GM21360 (cell line): ENCODE results near the gene LRP3.

Experiments used
- ATAC-seq: cut with Tn5 transposase; IDR thresholded peaks from one replicate; pipeline ENCODE4 v1.9.1; 2021; ENCODE audit warnings: mild to moderate bottlenecking, moderate library complexity; ENCODE audit not compliant: unreplicated experiment

The LRP3 gene

GRCh38 chr19:33235269-33235995, 41.3 kb downstream of the LRP3 start:
- ATAC-seq = peak; percentile 78

DNA sequence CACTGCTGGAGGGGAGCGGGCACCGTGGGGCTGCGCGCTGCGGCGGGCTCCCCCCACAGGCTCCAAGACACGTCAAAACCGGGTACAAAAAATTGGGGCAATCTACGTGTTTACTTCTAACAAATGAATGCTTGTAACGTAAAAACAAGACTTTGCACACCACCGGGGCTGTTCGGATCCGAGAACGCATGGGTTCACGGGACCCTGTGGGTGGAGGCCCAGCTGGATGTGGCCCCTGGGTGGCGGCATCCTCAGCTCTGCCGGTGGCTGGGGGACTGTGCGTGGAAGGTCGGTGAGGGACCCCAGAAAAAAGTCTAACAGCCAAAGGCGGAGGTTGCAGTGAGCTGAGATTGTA, 41.8 kb downstream of the LRP3 start:
- ATAC-seq = no peak

DNA sequence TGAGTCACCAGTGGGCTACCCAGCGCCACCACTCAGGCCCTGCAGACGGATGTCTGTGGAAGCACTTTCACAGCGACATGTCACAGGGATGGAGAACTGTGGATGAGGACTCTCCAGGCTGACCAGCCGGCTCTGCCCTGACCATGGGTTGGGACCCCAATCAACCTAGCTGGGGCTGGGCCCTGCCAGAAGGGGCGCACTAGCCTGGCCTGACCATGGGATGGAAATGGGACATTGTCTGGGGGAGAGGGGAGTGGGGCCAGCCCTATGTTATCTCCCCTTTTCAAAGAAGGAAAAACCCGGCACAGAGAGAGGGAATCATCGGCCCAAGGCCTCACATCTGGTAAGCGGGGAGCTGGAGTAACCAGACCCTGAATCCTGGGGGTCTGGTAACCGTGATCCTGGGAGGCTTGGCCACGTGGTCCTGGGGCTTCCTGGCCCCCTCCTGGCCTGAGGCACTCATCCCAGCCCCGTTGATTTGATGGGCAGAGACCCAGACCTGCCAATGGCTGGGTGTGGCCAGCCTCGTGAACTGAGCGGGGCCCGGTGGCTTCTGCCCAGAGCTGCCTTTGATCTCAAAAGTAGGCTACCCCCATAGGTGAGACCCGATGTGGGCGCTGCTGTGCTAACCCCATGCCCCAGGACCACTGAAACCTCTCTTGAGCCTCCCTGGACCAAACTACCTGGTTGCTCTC, 42.7 kb downstream of the LRP3 start:
- no peak for ATAC-seq

DNA sequence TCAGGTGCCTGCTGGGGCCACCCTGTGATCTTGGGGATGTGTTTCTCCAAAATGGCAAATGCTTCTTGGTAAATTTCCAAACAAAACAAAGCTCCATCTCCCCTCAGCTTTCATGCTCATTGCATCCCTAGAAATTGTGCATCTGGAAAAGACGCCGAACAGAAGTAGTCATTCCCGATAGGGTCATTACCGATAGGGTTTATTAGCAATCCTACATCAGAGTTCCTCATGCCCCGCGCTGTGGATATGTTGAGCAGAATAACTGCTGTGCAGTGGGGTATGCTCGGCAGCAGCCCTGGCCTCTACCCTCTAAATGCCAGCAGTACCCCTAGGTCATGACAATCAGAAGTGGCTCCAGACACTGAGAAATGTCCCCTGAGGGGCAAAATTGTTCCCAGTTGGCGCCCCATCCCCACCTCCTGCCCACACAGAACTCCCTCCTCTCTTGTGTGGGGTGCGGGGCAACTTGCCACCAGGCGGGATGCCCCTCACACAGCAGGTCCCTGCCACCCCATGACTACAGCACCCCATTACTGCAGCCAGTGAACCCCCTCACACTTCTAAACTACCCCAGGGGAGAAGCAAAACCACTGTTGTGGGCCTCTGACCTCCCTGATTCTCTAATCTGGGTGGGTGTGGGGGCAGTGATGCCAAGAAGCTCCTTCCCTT, 44.5 kb downstream of the LRP3 start:
- no peak for ATAC-seq

DNA sequence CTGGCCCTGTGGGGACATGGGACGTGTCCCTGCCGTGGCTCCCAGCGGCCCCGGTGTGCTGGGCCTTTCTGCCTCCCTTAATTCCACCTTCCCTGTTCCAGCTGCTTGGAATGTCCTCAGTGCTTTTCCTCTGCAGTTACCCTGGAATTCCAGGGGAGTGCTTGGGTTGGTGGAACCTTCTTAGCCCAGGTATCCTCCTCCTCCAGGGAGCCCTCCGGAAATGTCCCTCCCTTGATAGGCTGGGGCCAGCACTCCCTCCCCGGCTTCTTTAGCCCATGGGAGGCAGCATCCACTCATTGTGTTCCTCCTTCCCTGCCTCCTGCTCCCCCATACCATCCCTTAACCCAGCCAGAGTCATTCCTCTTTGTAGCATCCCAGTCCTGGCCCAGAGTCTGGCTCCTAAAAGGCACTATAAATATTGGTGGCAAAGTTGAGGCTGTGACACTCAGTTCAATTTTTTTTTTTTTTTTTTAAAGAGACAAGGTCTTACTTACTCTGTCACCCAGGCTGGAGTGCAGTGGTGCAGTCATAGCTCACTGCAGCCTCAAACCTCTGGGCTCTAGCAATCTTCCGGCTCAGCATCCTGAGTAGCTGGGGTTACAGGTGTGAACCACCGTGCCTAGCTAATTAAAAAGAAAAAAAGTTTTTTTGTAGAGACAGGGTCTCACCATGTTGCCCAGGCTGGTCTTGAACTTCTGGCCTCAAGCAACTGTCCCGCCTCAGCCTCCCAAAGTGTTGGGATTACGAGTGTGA, 45.3 kb downstream of the LRP3 start:
- ATAC-seq = no peak

- ATAC-seq = no peak
These were observed 46.1 kb downstream of the LRP3 start for GRCh38 chr19:33240181-33240771.

- ATAC-seq = no peak
These were observed 47.0 kb downstream of the LRP3 start for GRCh38 chr19:33241091-33241529.

GRCh38 chr19:33241530-33242101, 47.5 kb downstream of the LRP3 start:
- ATAC-seq = no peak

DNA sequence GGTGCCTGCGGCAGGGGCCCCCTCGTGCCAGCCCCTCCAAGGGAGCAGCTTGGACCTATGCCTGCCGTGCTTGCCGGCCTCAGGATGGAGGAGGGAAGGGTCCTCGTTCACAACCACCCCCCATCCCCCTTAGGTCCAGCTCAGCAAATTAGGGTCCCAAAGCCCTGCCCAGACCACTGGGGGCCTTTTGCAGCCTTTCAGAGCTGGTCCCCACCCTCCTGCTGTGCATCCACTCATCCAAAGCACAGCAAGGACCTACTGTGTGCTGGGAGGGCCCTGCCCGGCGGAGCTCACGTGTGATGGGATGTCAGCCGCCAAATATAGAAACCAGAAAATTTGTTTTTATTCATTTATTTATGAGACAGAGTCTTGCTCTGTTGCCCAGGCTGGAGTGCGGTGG, 48.0 kb downstream of the LRP3 start:
- no peak for ATAC-seq

DNA sequence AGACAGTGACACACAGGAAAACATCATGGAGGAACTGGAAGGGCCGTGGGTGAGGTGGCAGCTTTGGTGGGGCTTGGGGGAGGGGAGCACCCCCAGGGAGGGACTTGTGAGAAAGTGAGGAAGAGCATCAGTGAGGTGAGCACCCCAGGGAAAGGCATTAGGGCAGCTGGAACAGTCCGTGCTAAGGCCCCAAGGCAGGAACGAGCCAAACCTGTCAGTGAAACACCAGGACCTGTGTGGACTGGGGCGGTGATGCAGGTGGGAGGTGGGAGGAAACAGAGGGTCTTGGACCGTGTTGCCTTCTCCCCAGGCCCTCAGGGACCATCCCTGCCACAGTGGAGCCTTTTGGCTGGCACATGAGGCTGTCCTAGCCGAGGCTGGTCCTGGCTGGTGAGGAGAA, 48.8 kb downstream of the LRP3 start:
- no peak for ATAC-seq

GRCh38 chr19:33245948-33246708, 52.0 kb downstream of the LRP3 start:
- ATAC-seq = no peak

GRCh38 chr19:33246709-33247440, 52.7 kb downstream of the LRP3 start:
- ATAC-seq = no peak

DNA sequence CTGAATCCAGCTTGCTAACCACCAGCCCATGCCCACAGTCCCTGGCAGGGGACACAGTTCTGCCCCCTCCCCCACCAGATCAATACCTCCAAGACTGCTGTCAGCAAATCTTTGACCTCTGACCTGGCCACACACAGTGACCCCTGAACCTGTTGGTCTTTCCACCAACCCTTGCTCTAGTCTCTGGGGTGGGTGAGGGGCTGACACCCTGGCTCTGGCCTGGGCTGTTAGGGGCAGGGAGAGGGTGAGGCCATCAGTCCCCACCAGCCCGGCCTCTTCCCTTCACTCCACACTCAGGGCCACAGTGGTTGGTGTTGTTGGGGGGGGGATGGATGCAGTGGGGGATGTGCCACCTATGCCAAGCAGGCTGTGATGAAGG, 53.3 kb downstream of the LRP3 start:
- no peak for ATAC-seq

GRCh38 chr19:33248104-33248503, 54.0 kb downstream of the LRP3 start:
- no peak for ATAC-seq

DNA sequence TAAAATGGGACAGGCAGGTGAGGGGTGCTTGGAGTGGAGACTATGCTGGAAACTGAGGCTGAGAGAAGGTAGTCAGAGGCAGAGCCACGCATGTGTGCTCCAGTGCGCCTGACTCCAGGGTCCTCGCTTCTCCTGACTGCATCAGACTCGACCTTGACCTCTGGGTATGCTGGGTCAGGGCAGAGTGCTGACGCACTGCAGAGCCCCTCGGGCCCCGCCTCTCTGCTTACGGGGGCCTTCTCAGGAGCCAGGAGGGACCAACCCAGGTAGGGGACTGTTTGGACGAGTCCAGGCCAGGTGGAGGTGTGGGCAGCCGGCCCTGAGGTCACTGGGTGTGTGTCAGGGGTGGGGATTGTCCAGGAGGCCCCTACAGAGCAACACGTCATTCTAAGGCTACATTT, 54.4 kb downstream of the LRP3 start:
- ATAC-seq = no peak

- ATAC-seq = no peak
These were observed 55.0 kb downstream of the LRP3 start for GRCh38 chr19:33248954-33249613.

GRCh38 chr19:33249740-33250366, 55.7 kb downstream of the LRP3 start:
- no peak for ATAC-seq

DNA sequence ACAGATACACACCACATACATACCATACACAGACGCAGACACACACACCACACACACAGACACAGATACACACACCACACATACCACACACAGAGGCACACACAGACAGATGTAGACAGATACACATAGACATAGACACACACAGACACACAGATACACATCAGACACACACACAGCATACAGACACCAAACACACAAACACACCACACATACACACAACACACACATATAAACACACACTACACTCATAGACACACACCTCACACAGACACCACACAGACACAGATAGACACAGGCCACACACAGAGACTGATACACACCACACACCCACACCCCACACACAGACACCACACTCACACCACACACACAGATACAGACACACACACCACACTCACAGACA, 56.4 kb downstream of the LRP3 start:
- ATAC-seq = no peak
